Cardiac muscle cell (in vitro differentiated cells and primary cell): ENCODE measurements around the gene NTRK3. TPM values are rescaled to one million over a fixed set of nuclear protein-coding genes. Genes with fewer than 3 reads are reported as not detected.
A peak's percentile ranks its signal among the peaks of the same experiment; 100 is the strongest.

ENCODE experiments used
- DNase-seq, 2 donors: peaks; one replicate each; pipeline versions ENCODE4 v3.0.0 to v3.0.0-alpha.2; 2010 to 2017; ENCODE audit warnings: low read depth in 1 of 2, low spot score in 1 of 2
- H3K27ac ChIP-seq: fragments of 200-600 bp; sonication (generic); 2 replicates; pipeline ENCODE4 v1.5.1; 2016
- H3K27me3 ChIP-seq: fragments of 200-600 bp; sonication (generic); 2 replicates; pipeline ENCODE4 v1.6.0; 2016; ENCODE audit warnings: control low read depth
- H3K36me3 ChIP-seq: fragments of 200-600 bp; sonication (generic); 2 replicates; pipeline ENCODE4 v1.5.1; 2016; ENCODE audit warnings: control low read depth
- H3K4me1 ChIP-seq: fragments of 200-600 bp; sonication (generic); 2 replicates; pipeline ENCODE4 v1.8.1; 2017; ENCODE audit warnings: low read depth, mild to moderate bottlenecking, mixed run types
- H3K4me3 ChIP-seq: fragments of 200-600 bp; sonication (generic); 2 replicates; pipeline ENCODE4 v1.5.1; 2016; ENCODE audit warnings: mild to moderate bottlenecking
- H3K9me3 ChIP-seq: fragments of 200-600 bp; sonication (generic); 2 replicates; pipeline ENCODE4 v1.5.1; 2017; ENCODE audit warnings: low read depth, mild to moderate bottlenecking, control low read depth
- polyA plus RNA-seq: library from polyadenylated mRNA; unstranded; fragments of >200 nt; fragmentation: Nextera tagmentation; extraction: Ambion mirVana; gene quantifications from 2 replicates; pipeline ENCODE4 v1.2.1, GENCODE V29; 2016
- total RNA-seq: library from RNA; depleted of rRNA; stranded (reverse); fragments of >200 nt; gene quantifications from 2 replicates; pipeline ENCODE4 v1.2.3, GENCODE V29; 2016
- TF ChIP-seq, protein P1 (sequence below): IDR thresholded peaks from 2 replicates; pipeline ENCODE4 v1.5.1; 2012; ENCODE audit warnings: low read depth, mild to moderate bottlenecking, low read length

Gene NTRK3
- total and polyA plus RNA-seq, 2 experiments from 2014 or later: 3.3 to 6.2 TPM

DNA sequence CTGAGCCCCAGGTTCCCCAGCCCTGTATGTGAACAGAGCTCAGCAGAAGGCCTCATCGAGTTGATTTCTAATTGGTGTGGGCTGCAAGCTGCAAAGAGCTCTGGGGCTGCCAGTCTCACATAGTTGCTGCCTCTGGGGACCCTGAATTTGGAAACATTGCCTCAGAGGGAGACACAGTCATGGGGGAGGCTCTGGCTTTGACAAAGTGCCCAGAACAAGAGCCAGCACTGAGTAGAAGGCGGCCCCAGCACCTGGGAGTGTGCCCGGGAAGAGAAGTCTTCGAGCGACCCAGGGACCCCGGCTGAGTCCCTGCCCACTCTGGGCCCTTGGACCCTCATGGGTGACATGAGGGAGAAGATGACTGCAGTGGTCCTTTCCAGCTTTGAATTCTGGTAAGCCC is 7.3 kb downstream of the NTRK3 start:
- peaks cover 25% of the 10 kb centered on the region for H3K27me3 ChIP-seq
- H3K4me1 ChIP-seq: no peaks in the 10 kb centered on the region
- DNase-seq: peak in 1 of 2 donors; percentile 64
- no peaks in the 10 kb centered on the region for H3K9me3 ChIP-seq
- H3K27ac ChIP-seq: no peak overlapping the region
- no peaks in the 10 kb centered on the region for H3K36me3 ChIP-seq
- H3K4me3 ChIP-seq: no peak overlapping the region
- TF ChIP-seq, protein P1, sequence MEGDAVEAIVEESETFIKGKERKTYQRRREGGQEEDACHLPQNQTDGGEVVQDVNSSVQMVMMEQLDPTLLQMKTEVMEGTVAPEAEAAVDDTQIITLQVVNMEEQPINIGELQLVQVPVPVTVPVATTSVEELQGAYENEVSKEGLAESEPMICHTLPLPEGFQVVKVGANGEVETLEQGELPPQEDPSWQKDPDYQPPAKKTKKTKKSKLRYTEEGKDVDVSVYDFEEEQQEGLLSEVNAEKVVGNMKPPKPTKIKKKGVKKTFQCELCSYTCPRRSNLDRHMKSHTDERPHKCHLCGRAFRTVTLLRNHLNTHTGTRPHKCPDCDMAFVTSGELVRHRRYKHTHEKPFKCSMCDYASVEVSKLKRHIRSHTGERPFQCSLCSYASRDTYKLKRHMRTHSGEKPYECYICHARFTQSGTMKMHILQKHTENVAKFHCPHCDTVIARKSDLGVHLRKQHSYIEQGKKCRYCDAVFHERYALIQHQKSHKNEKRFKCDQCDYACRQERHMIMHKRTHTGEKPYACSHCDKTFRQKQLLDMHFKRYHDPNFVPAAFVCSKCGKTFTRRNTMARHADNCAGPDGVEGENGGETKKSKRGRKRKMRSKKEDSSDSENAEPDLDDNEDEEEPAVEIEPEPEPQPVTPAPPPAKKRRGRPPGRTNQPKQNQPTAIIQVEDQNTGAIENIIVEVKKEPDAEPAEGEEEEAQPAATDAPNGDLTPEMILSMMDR: no peak

DNA sequence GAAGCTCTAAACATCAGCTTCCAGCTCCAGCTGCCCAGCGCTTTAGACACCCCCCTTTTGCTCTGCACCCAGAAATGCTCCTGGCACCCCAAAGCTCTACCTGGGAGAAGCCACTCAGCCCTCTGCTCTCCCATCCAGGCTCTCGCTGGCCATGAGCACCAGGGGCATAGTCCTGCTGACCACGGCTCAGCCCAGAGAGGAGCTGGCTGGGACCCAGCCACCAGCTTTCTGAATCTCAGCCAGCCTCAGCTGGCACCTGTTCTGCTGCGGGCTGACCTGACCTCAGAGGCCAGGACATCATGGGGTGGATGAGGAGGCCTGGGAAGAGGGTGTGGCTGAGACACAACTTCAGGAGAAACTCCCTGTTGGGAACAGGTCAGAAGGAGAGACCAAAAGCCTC is 8.6 kb downstream of the NTRK3 start:
- Histone ChIP-seq H3K27ac (no peak overlapping the region), H3K36me3 (no peaks in the 10 kb centered on the region), H3K9me3 (no peaks in the 10 kb centered on the region), H3K4me3 (no peak overlapping the region), H3K4me1 (peaks cover 3% of the 10 kb centered on the region), H3K27me3 (peaks cover 12% of the 10 kb centered on the region)
- DNase-seq: no peak
- TF ChIP-seq, protein P1: no peak

DNA sequence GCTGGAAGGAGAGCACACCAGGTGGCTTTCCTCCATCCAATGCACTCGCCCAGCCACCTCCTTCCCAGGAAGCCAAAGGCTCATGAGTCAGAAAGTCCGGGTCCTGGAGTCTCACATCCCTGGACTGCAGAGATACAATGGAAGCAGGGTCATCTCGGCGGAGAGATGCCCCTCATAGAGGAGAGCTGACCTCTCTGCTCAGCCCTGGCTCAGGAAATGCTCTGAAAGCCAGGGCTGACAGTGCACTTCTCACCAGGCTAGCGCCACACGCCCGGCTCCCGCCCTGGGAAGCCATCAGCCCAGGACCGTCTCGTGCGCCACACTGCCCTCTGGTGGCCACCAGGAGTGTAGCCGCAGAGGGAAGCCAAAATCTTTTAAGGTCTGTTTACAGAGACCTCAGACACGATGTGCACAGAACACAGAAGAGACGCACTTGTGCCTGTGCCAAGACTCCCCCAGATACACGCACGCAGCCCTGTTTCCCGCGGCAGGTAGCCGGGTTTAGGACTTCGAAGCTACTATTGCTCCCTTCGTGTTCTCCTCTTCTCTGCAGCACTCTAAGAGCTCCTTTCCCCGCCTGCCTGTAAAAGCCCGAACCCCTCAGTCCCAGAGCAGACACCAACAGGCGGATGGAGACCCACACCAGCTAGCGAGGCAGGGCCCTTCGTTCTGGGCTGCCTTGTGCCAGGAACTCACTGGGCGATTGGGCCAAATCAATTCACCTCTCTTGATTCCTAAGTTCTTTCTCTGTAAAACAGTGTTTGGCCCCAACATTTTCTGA is 9.7 kb downstream of the NTRK3 start:
- TF ChIP-seq, protein P1: peak; percentile 96
- Histone ChIP-seq H3K4me3 (no peak overlapping the region), H3K9me3 (no peaks in the 10 kb centered on the region), H3K27me3 (peaks cover 6% of the 10 kb centered on the region), H3K27ac (no peak overlapping the region), H3K4me1 (peaks cover 3% of the 10 kb centered on the region), H3K36me3 (no peaks in the 10 kb centered on the region)
- peak; percentile 84 to 85 for DNase-seq

DNA sequence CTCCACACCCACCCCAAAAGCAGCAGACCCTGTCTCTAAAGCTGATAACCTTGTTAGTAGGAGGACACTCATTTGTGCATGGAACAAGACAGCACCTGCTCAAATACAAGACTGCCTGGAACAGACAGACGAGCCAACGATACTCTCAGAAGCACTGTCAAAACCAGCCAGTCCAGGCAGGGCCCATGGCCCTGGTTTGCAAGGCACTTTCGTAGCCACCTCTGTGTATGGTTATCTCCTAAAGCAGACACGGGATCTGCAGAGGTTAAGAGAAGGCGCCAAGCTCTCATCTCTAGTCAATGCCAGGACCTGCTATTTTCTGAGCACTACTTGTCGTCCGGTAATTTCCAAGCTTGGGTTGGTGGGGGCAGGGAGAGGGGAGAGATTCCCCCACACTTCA is 10.5 kb downstream of the NTRK3 start:
- Histone ChIP-seq H3K4me3 (no peak overlapping the region), H3K4me1 (peaks cover 3% of the 10 kb centered on the region), H3K9me3 (no peaks in the 10 kb centered on the region), H3K27me3 (peaks cover 6% of the 10 kb centered on the region), H3K36me3 (no peaks in the 10 kb centered on the region), H3K27ac (no peak overlapping the region)
- TF ChIP-seq, protein P1: no peak
- no peak for DNase-seq

DNA sequence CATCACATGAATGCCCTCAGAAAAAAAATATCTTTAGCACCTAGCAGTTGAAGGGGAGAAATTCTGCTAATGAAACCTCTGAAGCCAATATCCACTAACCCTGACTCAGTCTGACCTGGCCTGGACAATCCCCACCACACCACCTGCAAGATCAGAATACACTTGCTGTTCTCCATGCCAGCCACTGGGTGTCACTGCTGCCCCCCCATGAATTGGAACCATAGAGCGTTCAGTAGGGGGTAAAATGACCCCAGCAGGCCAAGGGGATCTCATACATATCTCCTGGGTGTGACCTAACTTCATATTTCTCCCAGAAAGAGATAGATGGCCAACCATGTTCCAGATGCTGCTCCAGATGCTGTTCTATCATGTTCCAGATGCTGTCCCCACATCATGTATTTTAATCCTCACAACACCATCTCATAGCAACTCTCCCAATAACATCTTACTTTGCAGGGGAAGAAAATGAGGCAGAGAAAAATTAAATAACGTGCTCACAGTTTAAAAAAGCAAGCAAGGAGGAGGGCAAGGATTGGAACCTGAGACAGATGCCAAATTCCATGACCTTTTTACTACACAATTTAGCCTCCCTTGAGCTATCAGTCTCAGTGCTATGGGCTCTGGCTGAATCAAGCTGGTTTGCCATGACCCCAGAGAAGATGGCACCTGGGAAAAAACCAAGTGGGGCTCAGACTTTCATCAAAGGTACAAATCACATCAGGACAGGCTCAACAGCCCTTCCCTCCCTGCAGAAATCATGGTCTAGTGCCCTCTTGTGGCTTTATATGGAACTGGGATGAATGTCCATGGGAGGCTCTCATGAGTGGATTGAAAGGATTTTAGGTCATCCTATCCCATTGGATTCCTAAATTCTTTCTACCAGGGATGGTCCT is 12.4 kb downstream of the NTRK3 start:
- Histone ChIP-seq H3K4me1 (peaks cover 3% of the 10 kb centered on the region), H3K4me3 (no peak overlapping the region), H3K36me3 (no peaks in the 10 kb centered on the region), H3K9me3 (no peaks in the 10 kb centered on the region), H3K27me3 (peaks cover 6% of the 10 kb centered on the region), H3K27ac (no peak overlapping the region)
- DNase-seq: peak; percentile 53 to 64
- TF ChIP-seq, protein P1: peak; percentile 78
